HL-60 (cell line): ENCODE measurements around the gene YTHDF1.

Experiments
- DNase-seq, 2 experiments: peaks; one replicate each; pipeline ENCODE4 v3.0.0-alpha.2; 2010 to 2020; ENCODE audit warnings: low read depth in 1 of 2, low spot score in 1 of 2
- H3K27ac ChIP-seq: fragments of 250-450 bp; sonication (Bioruptor Pico); replicated peaks from 2 replicates; pipeline ENCODE4 v1.5.1; 2020; ENCODE audit warnings: mild to moderate bottlenecking, moderate library complexity
- H3K27me3 ChIP-seq: fragments of 250-450 bp; sonication (Bioruptor Pico); 2 replicates; pipeline ENCODE4 v1.5.1; 2021; ENCODE audit warnings: mild to moderate bottlenecking, moderate library complexity; ENCODE audit not compliant: insufficient read depth, poor library complexity, severe bottlenecking
- H3K4me3 ChIP-seq: replicated peaks from 2 replicates; pipeline ENCODE4 v1.5.1; 2011; ENCODE audit warnings: mild to moderate bottlenecking, control low read depth, low read length; ENCODE audit not compliant: insufficient read depth
- GABPA ChIP-seq: IDR thresholded peaks from 2 replicates; pipeline ENCODE4 v1.6.1; 2012; ENCODE audit warnings: low read depth
- POLR2AphosphoS5 ChIP-seq: IDR thresholded peaks from 2 replicates; pipeline ENCODE4 v1.6.1; 2012; ENCODE audit warnings: low read depth
- REST ChIP-seq: IDR thresholded peaks from 2 replicates; pipeline ENCODE4 v1.6.1; 2012; ENCODE audit warnings: low read depth; ENCODE audit not compliant: insufficient replicate concordance
- SPI1 ChIP-seq: IDR thresholded peaks from 2 replicates; pipeline ENCODE4 v1.6.1; 2012; ENCODE audit warnings: low read depth, mild to moderate bottlenecking, borderline replicate concordance
- TF ChIP-seq, protein P1 (sequence below): IDR thresholded peaks from one replicate; pipeline ENCODE4 v1.5.1; 2011; ENCODE audit warnings: low read length, control low read depth, inconsistent platforms; ENCODE audit not compliant: insufficient read depth

YTHDF1 gene

GRCh38 chr20:63220696-63221399 is 4.9 kb upstream of the YTHDF1 start:
- TF ChIP-seq GABPA (no peak), SPI1 (no peak), REST (no peak), POLR2AphosphoS5 (no peak)
- TF ChIP-seq, protein P1, sequence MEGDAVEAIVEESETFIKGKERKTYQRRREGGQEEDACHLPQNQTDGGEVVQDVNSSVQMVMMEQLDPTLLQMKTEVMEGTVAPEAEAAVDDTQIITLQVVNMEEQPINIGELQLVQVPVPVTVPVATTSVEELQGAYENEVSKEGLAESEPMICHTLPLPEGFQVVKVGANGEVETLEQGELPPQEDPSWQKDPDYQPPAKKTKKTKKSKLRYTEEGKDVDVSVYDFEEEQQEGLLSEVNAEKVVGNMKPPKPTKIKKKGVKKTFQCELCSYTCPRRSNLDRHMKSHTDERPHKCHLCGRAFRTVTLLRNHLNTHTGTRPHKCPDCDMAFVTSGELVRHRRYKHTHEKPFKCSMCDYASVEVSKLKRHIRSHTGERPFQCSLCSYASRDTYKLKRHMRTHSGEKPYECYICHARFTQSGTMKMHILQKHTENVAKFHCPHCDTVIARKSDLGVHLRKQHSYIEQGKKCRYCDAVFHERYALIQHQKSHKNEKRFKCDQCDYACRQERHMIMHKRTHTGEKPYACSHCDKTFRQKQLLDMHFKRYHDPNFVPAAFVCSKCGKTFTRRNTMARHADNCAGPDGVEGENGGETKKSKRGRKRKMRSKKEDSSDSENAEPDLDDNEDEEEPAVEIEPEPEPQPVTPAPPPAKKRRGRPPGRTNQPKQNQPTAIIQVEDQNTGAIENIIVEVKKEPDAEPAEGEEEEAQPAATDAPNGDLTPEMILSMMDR: no peak

DNA sequence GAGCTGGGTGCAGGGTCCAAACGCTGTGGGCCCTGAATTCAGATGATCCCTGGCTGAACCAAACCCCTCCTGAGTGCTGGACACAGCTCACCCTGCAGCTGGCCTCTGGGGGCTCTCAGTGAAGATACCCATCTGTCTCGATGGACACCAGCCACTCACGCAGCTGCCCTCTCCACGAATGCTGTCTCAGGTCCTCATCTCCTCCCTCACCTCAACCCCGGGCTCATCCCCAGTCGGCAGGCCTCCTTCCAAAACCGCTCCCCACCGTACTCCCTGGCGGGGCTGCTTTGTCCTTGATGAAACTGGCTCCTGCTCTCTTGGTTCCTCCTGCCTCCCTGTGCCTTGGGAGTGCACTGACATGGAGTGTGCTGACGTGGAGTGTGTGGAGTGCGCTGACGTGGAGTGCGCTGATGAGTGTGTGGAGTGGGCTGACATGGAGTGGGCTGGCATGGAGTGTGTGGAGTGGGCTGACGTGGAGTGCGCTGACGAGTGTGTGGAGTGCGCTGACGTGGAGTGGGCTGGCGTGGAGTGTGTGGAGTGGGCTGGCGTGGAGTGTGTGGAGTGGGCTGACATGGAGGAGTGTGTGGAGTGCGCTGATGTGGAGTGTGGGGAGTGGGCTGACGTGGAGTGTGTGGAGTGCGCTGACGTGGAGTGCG is 4.1 kb upstream of the YTHDF1 start:
- no peak for DNase-seq
- Histone ChIP-seq H3K27ac (no peak overlapping the region), H3K27me3 (peaks cover 9% of the 10 kb centered on the region), H3K4me3 (no peak overlapping the region)
- TF ChIP-seq GABPA (no peak), SPI1 (no peak), REST (no peak)
- TF ChIP-seq, protein P1: no peak

More at GRCh38 chr20:63220696-63221399, 4.9 kb upstream of the YTHDF1 start:
- H3K4me3 ChIP-seq: no peak overlapping the region
- H3K27me3 ChIP-seq: peaks cover 9% of the 10 kb centered on the region
- no peak for DNase-seq
- H3K27ac ChIP-seq: no peak overlapping the region

- no peak for DNase-seq
- no peak overlapping the region for H3K4me3 ChIP-seq
- peaks cover 9% of the 10 kb centered on the region for H3K27me3 ChIP-seq
- no peak for TF ChIP-seq REST
- no peak overlapping the region for H3K27ac ChIP-seq
Observed at GRCh38 chr20:63219447-63219821, 3.5 kb upstream of the YTHDF1 start.
